CD4-positive, alpha-beta T cell treated with Interleukin-6 for 4 hours (primary cell): ENCODE results near the gene DHRS13.
A peak's percentile ranks its signal among the peaks of the same experiment; 100 is the strongest.
"Not testable (repeated sequence)": the region's sequence is repeated elsewhere in the genome, so short reads cannot be mapped to it uniquely, and the experiment has no call there.

Experiments
- DNase-seq: peaks from one replicate; pipeline ENCODE4 v3.0.0-alpha.2; 2020; ENCODE audit warnings: mixed read lengths

Gene DHRS13

DNA sequence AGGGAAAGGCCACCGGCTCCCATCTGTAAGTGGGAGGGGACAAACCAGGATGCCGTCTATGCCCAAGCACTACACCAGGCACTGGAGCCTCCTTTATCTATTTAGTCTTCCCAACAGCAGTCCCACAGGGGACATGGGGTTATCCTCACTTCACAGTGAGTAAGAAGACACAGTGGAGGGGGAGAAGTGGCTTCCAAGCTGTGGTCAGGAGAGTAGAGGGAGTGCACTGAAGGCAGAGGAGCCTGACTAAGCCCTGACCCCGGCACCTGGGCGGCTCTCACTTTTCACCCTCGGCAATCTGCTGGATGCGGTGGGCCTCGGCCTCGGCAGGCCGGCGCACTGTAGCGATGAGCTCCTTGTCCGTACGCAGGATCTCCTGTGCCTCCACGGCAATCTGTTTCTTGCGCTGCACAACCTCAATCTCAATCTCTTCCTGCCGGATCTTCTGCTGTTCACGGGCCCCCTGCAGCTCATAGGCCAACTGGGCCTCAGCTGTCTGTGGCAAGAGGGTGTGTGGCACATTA lies 21.3 kb downstream of the DHRS13 start:
- DNase-seq = no peak

DNA sequence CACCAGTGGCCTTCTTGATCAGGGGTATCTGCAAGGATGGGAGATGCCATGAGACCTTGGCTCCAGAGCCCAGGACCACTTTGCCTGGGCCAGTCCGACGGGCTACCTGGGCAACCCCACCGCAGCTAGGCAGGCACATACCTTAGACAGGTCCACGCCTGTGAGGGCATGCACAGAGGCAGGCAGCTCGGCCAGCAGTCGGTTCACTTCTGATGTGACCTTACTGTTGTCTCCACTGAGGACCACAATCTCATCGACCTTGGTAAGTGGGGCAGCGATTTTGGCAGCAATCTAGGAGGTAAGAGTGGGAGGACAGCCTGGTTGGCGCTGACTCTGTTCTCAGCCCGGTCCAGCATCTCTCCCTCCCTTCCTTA lies 22.3 kb downstream of the DHRS13 start:
- DNase-seq = no peak

DNA sequence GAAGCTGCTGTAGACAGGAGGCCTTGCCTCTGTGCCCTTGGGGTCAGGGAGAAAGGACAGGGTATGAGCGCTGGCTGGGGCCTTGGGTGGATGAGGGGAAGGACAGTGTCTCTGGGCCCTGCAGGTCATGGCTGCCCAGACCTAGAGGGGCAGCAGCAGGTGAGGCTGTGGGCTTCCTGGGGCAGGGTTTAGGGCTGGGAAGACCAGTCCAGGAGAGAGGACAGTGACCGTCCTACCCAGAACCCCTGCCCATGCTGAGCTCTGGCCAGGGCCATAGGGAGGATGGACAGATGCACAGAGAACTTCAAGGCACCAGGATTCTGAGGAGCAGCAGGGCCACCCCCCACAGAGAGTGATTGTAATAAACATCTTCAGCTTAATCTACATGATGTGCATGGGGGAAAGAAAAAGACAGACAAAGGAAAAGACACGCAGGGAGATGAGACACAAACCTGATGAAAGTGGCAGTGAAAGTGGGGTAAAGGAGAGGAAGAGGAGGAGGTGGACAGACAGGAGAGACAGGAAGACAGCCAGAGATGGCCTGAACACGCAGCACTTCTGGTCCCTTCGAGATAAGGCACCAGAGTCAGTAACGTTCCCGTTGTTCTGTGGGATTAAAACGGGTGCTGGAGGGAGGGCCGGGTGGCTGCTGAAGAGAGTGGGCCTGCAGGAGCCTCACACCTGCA lies 22.9 kb downstream of the DHRS13 start:
- no peak for DNase-seq

DNA sequence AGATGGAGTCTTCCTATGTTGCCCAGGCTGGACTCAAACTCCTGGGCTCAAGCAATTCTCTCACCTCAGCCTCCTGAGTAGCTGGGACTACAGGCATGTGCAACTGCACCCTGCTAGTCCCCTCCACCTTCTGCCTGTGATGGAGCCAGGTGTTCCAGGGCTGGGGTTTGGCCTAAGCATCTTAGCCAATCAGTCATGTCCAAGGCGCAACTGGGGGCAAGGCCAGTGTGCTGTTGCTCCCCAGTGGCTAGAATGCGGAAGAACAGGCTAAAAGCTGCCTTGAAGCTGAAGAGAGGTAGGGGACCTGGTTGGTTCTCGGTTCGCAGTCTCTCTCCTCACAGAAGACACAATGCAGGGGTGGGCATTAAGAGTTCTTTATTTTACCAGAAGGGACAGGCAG lies 23.9 kb downstream of the DHRS13 start:
- DNase-seq = no peak

DNA sequence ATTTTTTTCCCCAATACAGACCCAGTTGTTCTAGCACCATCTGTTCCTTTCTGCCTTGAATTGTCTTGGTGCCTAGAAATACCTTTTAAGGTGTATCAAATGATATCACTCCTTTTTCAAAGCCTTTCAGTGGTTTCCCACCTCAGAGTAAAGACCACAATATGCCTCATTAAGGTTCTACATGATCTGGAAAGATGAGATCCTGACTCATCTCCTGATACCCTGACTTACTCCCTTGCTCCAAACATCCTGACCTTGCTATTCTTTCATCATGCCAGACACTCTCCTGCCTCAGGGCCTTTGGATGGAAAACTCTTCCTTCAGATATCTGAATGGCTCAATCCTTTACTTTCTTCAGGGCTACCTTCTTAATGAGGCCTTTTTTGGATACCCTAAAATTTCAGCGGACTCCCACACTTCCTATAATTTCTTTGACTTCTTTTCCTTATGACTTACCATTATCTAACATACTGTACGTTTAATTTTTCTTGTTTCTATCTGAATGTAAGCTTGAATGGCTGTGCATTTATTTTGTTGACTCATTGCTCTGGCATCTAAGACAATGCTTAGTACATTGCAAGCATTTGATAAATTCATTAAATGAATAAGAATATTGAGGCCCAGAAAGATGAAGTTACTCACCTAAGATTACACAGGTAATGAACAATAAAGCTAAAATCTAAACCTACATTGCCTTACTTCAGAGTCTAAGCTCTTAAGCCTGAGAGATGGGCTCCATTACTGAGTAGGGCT lies 24.5 kb downstream of the DHRS13 start:
- DNase-seq = no peak

DNA sequence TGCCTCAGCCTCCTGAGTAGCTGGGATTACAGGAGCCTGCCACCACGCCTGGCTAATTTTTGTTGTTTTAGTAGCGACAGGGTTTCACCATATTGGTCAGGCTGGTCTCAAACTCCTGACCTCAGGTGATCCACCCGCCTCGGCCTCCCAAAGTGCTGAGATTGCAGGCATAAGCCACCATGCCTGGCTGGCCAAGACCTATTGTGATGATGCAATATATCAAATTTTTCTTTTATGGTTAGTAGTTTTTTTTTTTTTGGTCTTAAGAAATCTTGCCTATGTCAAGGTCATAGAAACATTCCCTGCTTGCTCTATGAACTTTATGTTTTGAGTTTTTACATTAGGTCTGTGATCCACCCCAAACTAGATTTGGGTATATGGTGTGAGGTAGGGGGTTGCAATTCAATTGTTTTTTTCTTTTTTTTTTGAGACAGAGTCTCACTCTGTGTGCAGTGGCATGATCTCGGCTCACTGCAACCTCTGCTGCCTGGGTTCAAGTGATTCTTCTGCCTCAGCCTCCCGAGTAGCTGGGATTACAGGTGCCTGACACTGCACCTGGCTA lies 25.6 kb downstream of the DHRS13 start:
- DNase-seq = not testable (repeated sequence)

DNA sequence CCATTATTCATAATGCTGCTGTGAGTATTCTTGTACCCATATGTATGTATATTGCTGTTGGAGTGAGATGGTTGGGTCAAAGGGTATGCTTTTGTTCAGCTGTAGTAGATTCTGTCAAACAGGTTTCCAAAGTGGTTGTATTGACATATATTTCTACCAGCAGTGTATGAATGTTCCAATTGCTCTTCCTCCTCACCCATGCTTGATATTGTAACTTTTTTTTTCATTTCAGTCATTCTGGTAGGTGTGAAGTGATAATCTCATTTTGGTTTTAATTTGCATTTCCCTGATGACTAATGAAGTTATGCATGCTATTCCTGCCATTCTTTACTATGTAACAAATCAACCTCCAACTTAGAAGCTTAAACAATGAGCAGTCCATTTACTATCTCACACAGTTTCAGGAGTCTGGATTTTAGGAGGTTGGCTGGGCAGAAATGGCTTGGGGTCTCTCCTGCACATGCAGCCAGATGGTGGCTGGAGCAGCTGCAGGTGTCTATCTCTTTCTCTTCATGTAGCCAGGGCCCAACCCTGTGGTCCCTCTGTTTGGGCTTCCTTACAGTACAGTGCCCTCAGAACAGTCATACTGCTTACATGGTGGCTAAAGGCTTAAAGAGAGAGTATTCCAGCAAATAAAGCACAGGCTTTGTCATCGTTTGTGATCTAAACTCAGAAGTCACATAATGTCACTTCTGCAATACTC lies 26.9 kb downstream of the DHRS13 start:
- no peak for DNase-seq

DNA sequence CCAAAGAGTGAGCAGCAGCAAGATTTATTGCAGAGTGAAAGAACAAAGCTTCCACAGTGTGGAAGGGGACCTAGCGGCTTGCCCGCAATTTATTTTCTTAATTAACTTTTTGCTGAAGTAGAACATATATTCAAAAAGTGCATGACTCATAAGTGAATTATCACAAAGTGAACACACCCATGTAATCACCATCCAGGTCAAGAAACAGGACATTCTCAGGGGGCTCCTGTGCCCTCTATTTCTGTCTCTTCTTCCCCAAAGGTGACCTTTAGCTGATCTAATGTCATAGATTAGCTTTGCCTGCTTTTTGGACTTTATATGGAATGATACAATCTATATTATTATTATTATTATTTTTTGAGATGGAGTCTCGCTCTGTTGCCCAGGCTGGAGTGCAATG lies 28.1 kb downstream of the DHRS13 start:
- DNase-seq = no peak

DNA sequence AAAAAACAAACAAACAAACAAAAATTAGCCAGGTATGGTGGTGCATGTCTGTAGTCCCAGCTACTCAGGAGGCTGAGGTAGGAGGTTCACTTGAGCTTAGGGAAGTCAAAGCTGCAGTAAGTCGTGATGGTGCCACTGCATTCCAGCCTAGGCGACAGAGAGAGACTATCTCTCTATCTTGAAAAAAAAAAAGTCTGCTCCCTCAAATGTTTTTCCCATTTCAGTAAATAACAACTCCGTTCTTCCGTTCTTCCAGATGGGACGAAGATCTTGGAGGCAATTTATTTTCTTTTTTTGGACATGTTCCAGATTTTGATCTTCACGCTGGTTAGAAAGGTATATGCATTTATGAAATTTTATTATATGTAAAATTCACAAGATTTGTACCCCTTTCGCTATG lies 29.0 kb downstream of the DHRS13 start:
- DNase-seq = no peak

DNA sequence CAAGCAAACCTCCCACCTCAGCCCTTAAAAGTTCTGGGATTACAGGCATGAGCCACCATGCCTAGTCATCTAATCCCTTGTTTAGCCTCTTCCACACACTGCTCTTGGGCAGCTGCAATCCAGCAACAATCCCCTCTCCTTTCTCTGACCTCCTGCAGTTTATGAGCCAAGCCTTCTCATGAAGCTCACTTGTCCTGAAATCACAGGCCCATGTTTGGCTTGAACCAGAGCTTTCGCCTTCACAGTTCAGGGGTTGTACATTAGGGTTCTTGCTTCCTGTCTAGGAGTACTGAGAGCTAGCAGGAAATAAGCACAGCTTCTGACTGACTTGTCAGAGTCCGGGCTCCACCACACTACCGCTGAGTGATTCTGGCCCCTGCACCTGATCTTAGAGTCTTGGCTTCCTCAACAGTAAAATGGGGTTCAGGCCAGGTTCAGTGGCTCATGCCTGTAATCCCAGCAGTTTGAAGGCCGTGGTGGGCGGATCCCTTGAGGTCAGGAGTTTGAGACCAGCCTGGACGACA lies 31.8 kb downstream of the DHRS13 start:
- peak; percentile 62 for DNase-seq

DNA sequence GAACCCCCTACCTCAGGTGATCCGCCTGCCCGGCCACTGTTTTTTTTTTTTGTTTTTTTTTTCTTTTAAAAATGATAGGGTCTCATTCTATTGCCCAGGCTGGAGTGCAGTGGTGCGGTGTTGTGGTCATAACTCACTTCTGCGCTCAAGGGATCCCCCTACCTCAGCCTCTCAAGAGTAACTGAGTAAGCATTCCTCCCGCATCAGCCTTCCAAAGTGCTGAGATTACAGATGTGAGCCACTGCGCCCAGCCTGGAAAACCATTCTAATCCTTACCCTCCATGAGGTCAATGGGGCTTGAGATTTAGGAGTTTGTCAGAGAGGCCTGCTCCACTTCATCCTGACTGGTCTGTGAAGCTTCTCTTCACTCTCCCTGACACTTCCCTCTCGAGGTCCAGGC lies 35.6 kb downstream of the DHRS13 start:
- no peak for DNase-seq

DNA sequence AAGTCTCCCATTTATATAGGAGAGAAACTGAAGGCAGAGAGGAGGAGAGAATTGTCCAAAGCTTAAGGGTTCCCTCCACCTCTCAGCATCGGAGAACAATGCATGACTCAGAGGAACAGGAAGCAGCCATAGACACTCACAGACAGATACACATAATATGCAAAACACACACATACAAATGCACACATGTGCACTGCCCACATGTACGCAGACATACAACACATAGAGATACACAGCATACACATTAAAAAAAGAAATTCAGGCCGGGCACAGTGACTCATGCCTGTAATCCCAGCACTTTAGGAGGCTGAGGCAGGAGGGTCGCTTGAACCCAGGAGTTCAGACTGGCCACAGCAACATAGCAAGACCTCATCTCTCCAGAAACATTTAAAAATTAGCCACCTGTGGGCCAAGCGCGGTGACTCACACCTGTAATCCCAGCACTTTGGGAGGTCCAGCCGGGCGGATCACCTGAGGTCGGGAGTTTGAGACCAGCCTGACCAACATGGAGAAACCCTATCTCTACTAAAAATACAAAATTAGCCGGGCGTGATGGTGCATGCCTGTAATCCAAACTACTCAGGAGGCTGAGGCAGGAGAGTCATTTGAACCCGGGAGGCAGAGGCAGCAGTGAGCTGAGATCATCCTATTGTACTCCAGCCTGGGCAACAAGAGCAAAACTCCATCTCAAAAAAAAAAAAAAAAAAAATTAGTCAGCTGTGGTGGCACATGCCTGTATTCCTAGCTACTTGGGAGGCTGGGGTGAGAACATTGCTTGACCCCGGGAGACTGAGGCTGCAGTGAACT lies 36.7 kb downstream of the DHRS13 start:
- DNase-seq = no peak

DNA sequence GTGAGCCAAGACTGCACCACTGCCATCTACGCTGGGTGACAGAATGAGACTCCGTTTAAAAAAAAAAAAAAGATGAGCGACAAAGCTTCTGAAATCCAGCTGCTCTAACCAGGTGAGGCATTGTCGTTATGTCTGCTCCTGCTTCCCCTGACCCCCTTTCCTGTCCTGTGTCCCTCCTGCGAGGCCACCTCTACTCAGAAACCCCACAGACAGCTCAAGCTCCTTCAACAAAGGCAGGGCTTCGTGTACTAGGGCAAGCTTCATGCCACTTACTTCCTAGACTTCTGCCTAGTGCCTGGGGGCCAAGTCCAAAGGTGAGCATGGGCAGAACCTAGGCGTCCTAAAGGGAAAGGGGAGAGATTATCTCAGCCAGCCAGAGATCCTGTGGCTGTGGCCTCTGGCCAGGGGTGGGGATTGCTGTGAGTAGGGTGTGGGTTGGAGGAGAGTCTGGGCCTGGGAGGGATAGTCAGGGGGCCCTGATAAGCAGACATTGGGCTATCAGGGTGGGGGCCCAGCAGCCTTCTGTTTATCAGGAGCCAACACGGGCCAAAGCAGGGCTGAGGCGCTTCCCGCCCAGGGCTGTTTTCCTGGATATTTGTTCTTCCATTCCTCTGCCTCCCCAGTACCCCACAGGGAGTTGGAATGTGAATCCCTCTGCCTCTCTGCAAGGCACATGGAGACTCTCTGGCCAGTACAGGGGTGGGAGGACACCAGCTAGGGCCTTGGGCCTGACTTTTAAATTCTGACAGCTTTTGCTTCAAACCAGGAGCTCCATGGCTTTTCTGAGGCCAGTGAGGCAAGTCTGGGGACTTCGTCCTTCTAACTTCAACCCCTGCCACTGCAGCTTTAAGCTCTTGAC lies 37.7 kb downstream of the DHRS13 start:
- no peak for DNase-seq

DNA sequence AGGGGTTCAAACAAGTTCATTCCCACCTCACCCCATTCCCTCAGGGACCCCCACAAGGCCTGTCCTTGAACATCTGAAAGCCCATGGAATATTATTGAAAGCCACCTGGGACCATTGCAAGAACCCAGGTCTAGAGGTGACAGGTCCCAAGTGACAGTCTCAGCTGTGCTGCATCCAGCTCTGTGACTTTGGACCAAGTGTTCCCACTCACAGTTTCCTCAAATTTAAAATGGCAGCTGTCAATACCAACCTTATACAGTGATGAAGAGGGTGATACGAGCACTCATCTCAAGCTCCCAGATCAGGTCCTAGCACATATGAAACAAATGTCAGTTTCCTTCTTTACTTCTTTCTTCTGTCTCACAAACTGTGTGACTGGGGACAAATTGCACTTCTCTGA lies 38.9 kb downstream of the DHRS13 start:
- no peak for DNase-seq

DNA sequence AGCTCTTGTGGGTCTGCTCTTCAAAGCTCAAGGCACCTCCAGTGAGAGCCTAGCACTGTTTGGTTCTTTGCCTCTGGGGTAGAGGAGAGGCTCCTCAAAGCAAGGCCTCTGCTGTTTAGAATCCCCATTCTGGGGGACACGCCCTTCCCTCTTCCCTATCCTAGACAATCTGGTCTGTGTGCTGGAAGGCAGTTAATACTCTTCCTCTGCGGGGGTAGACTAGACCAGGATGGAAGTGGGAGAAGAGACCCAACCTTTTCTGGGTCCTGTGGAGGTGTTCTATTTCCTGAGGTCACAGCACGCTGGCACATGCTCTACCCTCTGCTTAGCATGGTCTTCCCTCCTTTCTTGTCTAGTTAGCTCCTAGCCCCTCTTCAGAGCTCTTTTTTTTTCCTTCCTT lies 40.3 kb downstream of the DHRS13 start:
- DNase-seq = no peak

DNA sequence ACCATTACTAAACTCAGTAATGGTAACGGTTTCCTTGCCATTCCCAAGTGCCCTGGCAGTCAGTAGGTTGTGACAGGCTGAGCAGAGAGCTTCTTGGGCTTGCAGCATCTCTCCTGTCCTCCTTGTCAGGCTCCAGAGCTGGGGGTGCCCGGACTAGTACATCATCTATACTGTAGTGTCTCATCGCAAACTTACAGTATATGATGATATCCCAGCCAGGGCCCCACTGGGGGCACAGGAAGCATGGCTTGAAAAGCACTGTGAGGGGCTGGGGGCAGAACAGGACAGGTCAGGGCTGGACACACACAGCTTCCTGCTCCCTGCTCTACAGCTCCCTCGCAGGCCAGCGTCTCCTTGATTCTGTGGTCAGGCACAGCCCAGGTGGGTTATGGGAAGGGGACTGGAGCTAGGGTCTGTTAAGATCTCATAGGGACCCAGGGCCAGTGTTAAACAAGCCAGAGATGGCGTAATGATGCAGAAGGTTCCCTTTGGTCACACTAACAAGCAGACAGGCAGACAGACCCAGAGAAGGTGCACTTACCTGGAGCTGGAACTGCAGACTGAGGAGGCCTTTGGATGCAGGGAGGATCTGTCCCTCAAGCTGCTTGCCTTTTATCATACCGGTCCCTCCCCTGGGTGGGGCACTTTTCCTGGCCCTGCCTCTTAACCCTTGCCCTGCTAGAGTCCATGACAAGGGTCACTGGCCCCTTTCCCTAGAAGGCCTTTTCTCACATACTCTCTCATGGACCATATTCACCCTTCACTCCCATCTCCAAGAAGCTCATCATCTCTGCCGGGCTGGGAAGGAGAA lies 41.3 kb downstream of the DHRS13 start:
- no peak for DNase-seq

DNA sequence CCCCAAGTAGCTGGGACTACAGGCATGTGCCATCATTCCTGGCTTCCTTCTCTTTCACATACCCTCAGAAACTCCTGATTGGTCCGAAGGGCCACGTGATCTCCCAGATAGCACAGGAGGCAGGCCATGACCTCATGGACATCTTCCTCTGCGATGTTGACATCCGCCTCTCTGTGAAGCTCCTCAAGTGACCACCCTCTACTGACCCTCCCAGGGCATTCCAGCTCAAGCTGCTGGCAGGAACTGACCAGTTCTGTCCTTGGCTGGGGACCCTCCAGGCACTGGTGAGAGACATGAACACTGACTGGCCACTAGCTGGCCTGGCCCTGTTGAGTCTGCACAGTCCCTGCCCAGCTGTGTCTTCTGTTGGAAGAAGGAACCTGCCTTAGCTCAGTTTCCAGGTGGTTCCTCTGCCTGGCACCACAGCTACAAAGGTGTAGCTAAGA lies 42.5 kb downstream of the DHRS13 start:
- no peak for DNase-seq

DNA sequence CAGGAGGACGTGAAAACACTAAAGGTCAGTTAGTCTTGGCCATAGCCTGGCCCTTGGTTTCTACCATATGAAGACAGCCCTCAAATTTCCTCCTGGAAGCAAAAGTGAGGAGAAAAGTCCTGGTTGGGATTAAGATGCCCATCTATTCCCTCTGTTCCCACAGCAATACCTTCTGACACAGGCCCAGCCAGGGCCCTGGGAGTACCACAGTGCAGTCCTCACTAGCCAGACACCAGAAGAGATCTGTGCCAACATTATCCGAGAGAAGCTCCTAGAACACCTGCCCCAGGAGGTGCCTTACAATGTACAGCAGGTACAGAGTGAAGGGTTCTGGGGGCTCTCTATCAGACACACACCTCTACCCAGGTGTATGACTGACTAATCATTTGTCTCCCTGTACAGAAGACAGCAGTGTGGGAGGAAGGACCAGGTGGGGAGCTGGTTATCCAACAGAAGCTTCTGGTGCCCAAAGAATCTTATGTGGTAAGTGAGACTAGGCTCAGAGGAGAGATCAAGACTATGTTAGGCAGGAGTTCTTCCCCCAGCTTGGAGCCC lies 44.0 kb downstream of the DHRS13 start:
- no peak for DNase-seq

DNA sequence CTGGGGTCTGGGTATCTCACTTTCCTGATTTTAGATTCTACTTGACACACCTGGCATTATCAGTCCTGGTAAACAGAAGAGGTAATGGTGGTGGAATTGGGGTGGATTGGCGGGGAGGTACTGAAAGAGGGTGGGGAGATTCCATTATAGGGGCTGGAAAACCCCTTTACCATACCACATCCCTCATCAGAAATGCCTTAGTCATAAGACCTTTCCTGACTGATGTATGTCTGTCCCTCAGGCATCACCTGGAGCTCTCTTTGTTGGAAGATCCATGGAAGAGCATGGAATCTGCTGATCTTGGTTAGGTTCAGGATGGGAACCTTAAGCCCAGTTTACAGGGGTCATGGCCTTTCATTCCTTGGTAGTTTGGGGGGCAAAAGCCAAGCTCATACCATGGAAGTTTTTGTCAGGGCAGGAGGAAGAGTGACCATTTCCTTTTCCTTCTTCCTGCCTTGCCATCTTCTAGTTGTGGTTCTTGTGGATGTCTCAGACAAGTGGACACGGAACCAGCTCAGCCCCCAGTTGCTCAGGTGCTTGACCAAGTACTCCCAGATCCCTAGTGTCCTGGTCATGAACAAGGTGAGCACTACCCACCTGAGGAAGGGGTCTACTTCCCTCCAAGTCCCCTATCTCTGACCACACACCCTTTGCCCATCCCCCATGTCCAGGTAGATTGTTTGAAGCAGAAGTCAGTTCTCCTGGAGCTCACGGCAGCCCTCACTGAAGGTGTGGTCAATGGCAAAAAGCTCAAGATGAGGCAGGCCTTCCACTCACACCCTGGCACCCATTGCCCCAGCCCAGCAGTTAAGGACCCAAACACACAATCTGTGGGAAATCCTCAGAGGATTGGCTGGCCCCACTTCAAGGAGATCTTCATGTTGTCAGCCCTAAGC lies 44.7 kb downstream of the DHRS13 start:
- DNase-seq = no peak
